EL (cell line): ENCODE data around the gene SPON1.

Source experiments
- DNase-seq: peaks from one replicate; pipeline ENCODE4 v3.0.0-alpha.2; 2016

The SPON1 gene

DNA sequence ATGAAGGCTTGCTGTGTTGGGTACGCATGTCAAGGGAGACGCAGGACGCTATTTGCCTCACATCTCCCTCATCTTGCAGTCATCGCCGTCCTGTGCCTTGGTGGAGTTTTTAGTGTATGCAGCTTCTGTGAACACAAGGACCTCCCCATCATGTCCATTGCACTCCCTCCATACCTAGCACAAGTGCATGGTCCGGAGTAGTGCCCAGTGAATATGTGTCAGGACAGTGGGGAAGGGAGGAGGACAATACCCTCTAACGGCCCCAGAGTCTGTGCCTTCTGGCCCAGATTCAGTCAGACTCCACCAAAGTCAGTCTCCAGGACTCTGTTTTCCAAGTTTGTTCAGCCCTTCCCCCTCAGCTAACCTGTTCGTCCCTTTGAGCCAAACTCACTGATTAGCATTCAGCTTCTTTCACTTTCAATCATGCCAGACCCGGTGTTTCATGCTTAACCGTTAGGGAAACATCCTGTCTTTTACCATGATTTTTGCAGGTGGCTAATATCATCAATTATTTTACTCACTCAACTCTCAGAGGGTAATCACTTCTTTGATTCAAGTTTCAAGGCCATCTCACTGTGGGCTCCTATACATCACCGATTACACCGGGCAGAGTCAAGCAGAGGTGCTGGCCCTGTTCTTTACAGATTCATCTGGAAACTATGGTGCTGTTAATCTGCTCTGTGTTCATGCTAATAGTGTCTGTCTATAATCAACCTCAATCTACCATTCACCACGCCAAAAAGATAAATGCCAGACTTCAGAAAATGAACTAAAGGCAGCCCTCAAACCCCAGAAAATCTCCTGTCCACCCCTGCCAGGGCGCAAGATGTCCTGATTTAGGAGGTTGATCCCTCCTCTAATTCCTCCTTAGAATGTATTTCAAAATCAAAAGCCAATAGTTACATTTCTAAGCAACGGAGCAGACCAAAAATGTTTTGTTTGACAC, 240.0 kb downstream of the SPON1 start:
- DNase-seq: no peak

DNA sequence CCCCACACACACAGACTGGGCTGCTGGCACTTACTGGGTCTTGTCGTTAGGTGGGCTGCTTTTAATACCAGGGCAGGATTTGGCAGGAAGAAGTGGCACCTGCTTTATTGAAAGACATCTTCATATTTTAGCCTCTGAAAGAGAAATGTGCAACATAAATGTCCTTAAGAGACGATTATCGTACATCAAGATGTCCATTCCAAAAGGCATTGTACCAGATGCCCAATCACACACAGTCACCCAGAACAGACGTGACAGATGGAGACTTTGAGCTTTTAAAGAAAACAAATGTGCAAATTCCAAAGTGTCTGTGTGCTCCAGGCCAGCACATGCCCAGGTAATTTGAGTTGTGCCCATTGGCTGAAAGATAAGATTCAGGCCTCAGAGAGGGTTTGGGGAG, 240.8 kb downstream of the SPON1 start:
- no peak for DNase-seq

DNA sequence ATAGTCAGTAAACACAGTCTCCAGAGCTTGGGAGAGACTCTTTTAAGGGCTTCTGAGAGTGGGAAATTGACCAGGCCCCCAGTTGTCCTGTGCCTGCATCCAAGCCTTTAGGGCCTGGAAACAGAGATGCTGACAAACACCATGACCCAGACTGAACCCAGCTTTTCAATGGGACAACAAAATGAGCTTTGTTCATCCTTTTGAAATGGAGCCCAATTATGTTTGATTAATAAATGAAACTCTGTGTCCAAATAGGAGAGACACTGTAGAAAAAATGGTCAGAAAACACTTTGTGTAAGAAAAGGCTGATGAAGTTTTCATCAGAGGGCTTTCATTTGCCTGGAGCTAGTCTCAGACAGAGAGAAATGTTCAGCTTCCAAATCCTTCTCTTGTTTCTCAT, 250.5 kb downstream of the SPON1 start:
- DNase-seq: no peak

DNA sequence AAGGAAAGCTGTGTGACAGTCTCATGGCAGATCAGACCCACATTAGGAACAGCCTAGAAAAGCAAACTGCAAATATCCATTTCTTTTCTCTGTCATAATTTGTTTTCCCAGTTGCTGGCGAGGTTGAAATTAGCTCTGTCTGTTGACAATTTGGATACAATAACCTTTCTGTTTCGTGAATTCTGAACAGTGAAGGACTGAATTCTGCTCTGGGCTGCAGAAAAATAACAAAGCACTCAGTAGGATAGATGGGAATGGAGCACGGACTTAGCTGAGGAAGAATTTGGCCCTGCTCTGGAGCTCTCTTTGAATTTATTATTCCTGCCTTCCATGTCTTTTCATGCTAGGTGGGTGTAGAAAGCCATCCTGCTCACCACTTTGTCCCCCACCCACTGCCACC, 256.2 kb downstream of the SPON1 start:
- no peak for DNase-seq

DNA sequence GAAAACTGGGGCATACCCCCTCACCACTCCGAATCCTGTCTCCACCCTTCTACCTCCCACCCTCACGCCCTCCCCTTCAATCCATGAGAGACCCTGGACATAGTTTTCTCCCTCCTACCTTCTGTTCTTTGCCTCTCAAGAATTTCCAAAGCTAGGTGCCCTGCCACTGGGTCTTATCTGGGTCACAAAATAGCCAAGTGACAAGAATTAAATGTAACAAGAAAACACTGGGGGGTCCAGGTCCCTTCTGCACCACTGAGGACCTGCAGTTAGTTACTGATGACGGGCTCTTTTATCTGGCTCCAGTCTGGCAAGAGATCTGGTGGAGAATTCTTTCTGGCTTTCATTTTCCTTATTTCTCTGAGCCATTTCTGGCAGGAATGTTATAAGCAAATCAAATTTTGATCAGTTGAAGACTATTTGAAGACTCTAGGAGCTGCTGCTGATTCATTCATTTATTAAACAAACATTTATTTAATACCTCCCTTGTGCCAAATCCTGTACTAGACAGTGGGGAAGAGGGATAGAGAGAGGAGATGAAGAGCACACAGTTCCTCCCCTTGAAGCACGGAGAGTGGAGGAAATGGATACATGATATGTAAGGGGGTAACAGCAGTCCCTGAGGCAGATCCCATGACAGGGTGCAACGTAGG, 261.2 kb downstream of the SPON1 start:
- no peak for DNase-seq

DNA sequence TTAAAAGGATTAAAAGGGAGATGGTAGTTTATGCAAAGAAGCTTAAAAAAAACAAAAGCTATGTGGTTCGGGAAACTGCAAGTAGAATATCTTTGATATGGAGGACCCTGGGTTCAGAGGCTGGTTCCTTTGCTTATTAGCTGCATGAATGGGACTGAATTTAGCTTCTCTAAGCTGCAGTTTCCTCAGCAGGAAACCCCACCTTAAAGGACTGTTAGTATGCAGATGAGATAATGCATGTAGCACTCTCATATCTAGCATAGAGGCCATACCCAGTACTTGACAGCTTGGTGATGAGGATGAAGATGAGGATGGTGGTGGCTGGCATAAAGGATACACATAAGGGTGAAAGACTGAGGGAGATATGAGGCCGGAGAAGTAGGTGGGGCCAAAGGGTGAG, 261.9 kb downstream of the SPON1 start:
- no peak for DNase-seq

DNA sequence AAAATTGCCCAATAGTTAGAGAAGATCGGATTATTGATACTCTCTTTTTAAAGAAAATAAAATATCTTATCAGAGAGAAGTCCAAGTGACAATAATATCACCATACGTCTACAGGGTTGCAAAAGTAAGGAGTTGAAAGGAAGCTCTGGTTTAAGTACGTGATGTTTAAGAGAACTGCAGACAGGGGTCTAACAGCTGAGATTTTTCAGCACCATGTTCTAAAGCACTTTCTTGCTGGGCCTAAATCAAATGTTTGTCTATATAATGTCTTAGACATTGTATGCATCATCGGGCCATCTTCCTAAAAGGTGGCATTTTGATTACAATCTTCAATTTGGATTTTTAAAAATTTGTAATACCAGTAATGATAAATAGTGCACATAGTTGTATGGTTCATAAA, 263.1 kb downstream of the SPON1 start:
- DNase-seq: no peak

DNA sequence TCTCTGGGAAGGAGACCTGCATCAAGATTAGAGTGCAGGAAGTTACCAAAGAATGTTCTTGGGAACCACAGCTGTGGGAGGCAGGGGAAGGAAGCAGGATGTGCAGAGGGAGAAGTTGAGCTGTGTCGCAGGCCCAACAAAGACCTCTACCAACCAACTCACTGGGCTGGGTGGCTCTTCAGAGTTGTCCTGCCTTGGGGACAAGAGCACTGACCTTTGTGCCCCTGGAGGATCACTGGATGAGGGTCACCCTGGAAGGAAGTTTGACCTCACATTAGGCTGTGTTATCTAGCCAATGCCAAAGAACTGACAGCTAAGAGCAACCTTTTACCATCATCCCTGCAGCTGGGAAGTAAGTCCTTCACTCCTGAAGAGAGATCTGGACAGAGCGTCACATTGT, 265.8 kb downstream of the SPON1 start:
- no peak for DNase-seq

DNA sequence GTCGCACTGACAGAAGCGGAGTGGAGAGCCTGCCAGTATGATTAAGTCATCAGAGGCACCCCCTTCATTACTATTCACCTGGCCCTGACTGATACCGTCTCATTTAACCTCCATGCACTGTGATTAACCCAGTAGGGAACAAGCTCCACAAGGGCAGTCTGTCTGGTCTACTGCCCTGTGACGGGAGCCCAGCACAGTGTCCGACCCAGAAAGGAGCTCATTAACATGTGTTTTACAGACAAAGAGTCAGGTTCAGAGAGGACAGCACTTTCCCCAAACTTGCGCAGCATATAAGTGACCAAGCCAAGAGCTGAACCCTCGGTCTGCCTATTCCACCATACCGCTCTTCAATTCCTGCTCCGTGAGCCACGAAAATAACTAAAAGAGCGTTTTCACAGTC, 266.9 kb downstream of the SPON1 start:
- DNase-seq: no peak

DNA sequence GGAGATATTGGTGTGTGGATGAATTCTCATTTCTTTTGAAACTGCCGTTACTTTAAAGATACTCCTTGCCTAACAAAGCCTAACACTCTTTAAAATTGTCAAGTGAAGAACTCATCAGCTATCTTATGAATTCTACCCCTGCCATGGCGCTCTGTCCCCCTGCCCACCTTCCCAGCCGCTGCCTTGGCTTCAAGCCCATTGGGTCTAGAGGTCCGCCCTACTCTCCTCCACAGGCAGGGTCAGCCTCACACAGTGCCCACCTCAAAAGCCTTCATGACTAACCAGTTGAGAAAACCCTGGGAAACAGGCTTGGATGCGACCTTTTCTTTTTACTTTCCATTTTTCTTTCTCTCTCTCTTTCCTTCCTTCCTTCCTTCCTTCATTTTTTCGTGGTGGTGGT, 267.9 kb downstream of the SPON1 start:
- no peak for DNase-seq

DNA sequence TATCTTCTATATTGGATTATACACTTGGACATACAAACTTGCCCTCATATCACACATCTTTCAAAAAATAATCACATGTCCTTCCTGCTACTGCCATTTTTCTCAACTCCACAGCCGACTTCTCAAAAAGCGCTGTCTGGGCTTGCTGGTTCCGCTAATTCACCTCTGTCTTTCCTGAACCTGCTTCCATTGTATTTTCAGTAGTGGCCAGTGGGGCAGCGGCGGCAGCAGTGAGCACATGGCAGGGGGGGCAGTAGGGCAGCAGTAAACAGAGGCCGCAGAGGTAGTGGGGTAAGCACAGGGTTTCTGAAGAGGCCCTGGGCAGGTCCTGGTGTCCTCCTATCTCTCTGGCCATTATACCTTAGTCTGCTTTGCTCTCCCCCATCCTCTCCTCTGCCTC, 270.1 kb downstream of the SPON1 start:
- no peak for DNase-seq

DNA sequence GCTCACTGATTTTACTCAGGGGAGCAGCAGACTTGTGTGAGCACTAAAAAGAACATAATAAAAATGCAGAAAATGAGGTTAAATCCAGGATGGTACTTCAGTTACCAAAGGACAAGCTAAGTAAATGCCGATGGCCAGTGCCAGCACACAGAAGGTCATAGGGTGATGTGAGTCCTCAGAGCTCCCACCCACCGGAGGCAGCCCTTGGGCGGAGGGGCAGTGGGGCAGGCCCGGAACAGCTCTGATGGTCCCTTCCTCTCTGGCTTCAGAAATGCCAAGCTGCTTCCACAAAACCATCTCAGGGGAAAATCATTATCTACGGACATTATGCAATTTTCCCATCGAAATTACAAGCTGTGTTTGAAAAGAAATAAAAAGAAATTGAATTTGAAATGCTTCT, 271.9 kb downstream of the SPON1 start:
- DNase-seq: no peak

DNA sequence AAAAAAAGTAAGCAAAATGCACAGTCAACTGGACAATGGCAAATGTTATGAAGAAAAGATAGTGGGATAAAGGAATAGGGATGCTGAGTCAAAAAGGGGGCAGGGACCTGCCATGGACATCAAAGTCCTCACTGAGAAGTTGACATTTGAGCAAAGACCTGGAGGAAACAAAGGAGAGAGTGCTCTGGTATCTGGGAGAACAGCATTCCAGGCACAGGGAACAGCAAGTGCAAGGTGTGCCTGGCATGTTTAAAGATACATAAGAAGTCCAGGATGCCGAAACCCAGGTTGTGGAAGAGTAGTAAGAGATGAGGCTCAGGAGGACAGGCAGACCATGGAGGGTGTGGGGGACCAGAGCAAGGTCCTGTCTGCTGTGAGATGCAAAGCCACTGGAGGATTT, 273.2 kb downstream of the SPON1 start:
- DNase-seq: no peak

DNA sequence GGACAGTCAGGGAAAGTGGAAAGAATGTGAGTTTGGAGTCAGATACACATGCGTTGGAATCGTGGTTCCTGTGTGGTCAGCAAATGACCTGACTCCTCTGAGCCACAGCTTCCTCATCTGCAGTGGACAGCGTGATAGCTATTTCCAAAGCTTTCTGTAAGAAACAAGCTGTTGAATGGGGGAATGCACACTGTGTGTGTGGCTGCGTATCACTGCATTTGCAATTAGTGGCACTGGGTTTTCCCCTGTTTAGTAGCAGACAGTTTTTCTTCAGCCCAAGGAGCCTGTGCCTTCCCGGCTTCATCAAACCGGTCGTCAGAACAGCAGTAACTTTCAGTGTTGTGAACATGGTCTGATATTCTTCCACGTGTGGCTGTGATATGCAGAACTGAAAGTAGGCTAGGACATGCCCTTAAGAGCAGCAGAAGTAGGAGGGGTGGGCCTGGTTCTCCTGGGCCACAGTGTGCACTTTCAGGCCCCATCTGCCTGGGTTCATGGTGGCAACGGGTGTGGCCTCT, 275.0 kb downstream of the SPON1 start:
- DNase-seq: no peak

DNA sequence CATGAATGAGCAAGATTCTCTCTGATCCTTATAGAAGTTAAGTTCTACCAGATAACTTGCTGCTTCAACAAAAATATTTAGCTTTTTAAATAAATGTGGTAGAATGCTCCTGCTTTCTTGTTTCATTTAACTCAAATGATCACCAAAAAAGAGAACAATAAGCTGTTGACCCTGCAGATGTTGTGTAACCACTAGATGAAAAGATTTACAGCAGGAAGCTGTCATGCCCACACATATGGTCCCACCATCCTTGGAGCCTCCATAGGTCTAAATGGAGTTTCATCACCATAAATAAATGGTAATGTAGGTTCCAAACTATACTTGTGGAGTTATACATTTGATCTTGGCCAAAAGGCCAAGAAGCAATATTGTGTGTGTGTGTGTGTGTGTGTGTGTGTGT, 277.7 kb downstream of the SPON1 start:
- DNase-seq: no peak

DNA sequence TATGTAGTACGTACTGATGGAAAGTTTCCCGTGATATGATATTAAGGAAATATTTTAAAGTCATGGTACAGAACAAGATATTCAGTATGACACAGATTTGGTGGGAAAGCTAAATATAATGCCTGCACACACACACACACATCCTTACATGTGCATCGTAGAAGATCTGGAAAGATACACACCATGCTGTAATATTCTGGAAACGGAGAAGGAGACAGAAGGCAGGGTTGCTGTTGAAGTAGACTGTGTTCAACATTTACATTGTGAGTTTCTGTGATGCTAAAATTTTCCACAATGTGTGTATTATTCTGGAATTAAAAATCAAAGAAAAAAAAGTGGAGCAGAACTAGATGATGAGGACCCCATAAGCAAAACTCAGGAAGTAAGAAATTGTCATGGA, 278.4 kb downstream of the SPON1 start:
- DNase-seq: no peak

DNA sequence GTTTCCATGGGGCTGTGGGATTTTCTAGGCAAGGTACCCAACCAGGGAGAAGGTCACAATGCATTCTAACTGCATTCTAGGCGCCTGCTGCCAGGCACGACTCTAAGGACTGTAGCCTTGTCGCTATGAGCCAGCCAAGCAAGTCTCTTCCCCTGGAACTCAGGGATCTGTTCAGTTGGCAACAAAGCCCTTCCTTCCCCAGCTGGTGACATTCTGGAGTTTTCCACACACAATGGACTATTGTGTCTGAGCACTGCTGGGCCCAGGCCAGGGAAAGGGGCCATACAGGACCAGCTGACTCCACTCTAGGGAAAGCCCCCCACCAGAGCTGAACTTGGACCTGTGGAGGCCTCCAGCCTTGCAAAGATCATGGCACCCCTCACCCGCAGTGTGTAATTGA, 279.7 kb downstream of the SPON1 start:
- DNase-seq: no peak

DNA sequence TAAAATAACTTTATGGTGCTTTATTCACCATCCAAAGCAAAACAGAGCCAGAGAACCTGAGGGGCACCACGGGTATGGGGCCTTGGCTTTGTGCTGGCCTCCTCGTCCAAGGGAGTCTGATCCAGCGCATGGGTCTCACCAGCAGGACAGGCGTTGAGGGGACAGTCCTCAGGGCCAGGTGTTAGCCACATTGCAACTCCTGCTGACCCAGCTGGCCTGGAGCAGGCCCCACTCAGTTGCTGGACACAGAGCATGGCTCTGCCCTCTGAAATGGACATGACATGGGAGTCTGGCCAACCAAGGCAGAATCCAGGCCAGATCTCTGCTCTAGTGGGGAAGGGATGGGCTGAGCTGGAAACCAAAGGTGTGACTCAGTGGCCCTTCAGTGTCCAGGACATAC, 280.2 kb downstream of the SPON1 start:
- DNase-seq: no peak

DNA sequence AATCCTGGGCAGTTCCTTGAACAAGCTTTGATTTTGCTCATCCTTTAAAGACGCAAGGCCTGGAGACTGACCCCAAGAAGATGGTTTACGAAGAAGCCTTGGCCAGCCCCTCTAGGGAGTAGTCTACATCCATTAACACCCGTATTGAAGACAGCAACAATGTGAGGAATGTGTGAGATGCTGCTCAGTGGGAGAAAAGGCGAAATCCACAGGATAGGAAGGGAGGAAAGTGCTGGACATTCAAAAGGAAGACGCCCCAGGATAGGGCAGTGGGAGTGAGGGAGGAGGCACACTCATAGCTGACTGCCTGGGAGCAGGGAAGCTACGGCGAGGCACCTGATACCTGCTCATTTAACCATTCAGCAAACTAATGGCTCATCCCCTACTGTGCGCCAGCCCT, 282.4 kb downstream of the SPON1 start:
- no peak for DNase-seq

DNA sequence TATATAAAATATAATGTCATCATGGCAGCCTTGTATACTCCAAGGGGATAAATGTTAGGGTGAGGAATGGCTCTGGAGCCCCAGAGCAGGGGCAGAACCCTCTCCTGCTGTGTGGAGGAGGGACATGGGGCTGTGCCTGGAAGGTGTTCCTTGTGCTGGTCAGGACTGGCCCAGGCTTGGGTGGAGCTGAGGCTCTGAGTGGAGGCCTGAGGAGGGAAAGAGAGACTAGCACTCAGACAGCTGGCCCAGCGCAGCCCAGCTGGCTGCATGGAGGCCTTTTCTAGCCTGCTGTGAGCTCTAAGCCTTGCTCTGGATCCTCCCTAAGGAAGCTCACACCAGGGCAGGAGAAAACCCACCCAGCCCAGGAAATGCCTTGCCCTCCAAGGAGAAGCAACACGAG, 282.9 kb downstream of the SPON1 start:
- no peak for DNase-seq

DNA sequence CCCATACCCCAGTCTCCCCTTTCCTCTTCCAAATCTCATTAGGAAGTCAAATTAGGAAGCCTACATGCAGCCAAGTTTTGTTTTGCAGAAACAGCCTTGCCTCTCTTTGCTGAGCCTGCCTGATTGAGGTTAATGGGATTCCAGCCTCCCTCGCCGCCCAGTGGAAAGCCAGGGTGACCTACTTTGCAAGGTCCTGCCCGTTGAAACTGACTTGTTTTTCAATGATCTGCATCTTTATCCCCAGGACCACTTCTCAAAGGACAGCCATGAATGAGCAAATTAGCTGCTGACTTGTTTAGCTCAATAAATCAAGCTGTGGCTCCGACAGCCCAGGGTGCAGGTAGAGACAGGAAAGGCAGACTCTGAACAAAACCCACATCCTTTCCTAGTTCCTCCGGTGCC, 286.1 kb downstream of the SPON1 start:
- DNase-seq: no peak

DNA sequence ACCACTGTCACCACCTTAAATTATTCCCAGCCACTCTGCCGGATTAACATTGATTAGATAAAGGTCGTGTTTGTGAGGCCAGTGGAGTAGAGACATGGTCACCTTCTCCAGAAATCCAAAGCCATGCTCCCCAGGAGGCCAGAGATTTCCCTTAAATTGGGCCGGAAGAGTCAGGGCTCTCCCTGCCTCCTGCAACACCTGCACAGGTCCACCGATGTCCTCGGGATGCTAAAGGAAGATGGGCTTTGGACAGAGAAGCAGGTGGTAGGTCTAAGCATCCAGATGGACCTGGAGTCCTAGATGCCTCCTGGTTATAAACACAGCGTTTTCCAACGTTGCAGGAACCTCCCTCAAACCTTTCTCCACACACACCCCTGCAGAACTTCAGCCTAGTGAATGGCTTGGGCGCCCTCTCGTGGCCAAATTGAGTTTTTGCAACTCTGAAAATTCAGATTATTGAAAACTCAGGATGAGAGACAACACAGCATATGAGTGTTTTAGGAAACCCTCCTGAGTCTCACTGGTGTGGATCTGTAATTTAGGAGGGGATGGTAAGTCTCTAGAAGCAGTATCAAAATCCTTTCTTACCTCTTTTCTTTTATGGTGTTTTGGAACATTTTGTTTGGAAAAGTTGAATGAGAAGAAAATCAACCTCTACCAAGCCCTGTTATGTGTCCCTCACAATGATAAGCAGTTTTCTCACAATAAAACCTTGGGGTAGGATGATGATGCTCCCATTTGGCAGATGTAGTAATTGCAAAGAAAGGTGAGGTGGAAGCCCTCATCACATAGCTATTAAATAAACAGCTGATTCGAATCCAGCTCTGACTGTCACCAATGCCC, 286.8 kb downstream of the SPON1 start:
- peak; percentile 56 for DNase-seq

DNA sequence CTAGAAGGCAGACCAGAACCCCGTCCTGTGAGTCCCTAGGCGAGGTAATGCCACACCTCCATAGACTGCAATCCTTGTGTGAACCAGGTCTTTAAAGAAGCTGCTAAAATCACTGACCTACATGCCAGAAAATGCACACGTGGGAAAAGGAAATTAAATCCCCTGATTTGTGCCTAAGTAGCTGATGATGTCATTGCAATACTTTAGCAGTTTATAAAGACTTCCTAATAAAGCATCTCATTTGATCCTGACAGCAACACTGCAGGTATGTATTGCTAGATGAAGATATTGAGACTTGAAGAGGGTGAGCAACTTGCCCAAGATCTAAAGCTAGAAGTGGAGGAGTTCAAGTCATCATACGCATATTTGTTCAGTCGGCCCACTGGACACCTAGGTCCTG, 289.2 kb downstream of the SPON1 start:
- no peak for DNase-seq
